Stimulated activated CD4-positive, alpha-beta T cell treated with anti-CD3 and anti-CD28 coated beads, TNF-alpha, amount 100 ng/mL, for 1 hour (primary cell): ENCODE measurements around the gene ENTPD8.
"Not testable (repeated sequence)": the region's sequence is repeated elsewhere in the genome, so short reads cannot be mapped to it uniquely, and the experiment has no call there.

ENCODE experiments used
- DNase-seq, 3 donors: peaks; one replicate each; pipeline ENCODE4 v3.0.0-alpha.2; 2020; ENCODE audit warnings: low read depth in 3 of 3, low spot score in 1 of 3

ENTPD8 gene

DNA sequence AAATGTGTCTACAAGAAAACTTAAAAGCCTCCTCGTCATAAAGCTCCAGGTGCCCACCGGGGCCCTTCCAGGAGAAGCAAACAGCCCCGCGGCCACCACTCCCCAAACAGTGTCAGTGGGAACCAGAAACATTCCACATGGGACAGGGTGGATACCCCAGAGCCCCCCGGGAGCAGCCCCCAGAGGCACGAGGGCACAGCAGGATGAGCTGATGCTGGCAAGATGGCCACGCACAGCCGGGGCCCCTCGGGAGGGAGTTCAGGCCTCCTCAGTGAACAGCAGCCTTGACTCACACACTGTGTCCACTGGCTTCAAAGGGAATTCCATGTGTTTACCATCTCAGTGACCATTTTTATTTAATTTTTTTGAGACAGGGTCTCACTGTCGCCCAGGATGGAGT lies 28.7 kb downstream of the ENTPD8 start:
- no peak for DNase-seq

DNA sequence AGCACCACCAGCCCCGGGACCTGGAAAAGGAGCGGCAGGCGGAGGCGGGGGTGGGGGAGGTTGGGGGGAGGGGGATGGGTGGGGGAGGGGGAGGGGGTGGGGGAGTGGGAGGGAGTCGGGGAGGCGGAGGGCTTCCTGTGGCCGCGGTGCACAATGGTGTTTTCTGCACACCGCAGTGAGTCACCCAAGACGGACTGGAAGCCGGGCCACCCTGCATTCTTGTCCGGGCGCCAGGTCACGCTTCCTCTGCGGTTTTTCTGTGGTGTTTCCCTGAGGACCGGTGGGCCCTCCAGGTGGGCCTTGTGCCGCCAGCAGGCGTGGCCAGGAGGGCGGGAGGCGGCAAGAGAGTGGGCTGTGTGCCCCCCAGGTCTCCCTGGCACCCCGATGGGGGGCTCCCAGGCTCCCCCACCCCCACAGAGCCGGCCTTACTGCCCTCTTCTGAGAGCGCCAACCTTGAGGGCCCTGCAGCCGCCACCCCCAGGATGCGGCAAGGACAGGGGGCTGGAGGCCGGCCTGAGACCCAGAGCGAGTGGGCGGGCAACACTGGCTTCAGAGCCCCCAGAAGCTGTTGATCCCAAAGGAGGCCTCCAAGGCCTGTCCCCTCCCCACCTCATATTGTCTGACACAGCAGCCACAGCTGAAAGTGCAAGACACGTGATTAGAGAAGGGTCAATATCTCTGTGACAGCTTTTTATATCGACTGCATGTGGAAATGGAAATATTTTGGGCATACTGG lies 29.3 kb downstream of the ENTPD8 start:
- no peak for DNase-seq

DNA sequence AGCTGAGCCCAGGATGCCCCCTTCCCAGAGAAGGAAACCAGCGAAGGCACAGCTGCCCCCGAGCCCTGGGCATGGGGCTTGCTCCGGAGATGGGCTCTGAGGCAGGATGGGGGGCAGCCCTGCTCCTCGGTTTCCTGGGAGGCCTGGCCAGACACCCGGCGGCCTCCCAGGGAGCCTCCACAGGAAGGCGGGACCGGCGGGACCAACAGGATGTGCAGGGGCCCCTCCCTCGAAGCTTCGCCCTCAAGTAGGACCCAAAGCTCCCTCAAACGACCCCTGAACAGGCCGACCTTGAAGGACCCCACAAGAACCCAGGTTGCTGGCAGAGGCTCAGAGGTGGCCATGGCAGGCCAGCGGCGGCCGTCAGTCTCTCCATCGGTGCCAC lies 29.9 kb downstream of the ENTPD8 start:
- no peak for DNase-seq

DNA sequence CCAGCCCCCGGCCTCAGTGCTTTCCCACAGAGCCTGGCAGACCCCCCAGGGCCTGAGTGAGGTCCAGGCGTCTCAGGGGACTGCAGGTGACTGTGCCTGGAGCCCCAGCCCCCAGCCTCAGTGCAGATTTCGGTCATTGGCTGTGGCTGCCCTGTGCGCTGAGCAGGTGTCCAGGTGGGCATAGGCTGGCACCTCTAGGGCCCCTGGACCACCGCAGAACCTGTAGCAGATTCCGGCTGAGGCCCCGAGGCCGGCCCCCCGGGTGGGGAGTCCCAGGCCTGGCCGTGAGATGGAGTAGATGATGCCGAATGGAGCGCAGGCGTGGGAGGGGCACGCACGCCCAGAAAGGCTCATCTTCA lies 30.3 kb downstream of the ENTPD8 start:
- DNase-seq = no peak

DNA sequence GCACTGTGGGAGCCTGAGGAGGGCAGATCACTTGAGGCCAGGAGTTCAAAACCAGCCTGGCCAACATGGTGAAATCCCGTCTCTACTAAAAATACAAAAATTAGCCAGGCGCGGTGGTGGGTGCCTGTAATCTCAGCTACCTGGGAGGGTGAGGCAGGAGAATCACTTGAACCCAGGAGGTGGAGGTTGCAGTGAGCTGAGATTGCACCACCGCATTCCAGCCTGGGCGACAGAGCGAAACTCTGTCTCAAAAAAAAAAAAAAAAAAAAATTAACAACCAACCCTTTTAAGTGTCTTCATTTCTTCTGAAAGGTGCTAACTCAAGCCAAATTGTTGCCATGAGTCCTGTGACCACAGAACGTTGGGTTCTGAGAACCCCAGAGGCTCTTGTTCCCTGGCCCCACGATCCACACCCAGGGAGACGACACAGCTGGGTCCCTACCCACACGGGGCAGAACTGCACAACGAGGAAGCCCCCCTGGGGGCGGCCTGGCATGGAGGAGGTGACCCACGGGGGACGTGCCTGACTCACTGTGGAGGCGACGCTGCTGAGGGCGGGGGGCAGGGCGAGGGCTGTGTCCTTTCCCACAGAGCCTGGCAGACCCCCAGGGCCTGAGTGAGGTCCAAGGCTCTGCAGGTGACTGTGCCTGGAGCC lies 30.8 kb downstream of the ENTPD8 start:
- not testable (repeated sequence) for DNase-seq

DNA sequence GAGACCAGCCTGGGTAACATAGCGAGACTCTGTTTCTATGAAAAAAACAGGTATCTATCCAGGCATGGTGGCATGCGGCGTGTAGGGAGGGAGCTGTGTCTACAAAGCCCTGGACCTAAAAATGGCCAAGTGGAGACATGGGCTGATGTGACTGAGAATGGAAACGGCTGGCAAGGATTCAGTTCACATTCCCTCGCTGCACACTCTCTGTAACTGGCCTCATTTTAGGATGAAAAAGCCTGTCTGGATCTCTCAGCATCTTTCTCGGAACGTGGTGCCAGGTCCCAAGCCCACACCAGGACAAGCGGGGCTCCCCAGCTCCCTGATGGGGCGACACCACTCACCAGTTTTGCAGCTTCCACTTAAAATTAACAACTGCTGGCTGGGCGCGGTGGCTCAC lies 31.6 kb downstream of the ENTPD8 start:
- no peak for DNase-seq

DNA sequence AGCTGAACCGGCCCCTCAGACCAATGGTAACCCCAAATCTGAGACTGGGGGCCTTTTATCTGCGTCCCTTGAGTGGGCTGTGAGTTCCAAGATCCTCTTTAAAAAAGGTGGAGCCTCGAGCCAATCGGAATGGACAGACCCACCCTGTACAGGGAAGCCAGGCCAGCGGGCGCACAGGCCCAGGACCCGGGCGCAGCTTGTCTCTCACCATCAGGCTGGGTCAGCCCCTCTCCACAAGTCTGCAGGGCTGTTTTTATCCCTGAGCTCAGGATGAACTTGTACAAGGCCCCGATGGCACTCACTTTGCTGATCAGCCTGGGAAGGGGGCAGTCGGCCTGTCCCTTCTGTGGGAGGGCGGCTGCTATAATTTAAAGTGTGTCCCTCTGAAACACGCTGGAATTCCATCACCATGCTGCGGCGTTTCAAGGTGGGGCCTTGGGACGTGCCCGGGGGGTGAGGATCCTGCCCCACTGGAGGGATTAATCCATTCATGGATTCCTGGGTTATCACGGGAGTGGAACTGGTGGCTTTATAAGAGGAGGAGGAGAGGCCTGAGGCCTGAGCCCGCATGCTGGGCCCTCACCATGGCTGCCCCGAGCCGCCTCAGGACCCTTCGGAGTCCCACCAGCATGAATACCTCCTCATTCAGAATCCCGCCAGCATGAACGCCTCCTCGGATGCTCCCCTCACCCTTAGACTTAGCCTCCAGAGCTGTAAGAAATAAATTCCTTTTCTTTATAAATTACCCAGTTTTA lies 32.3 kb downstream of the ENTPD8 start:
- no peak for DNase-seq

DNA sequence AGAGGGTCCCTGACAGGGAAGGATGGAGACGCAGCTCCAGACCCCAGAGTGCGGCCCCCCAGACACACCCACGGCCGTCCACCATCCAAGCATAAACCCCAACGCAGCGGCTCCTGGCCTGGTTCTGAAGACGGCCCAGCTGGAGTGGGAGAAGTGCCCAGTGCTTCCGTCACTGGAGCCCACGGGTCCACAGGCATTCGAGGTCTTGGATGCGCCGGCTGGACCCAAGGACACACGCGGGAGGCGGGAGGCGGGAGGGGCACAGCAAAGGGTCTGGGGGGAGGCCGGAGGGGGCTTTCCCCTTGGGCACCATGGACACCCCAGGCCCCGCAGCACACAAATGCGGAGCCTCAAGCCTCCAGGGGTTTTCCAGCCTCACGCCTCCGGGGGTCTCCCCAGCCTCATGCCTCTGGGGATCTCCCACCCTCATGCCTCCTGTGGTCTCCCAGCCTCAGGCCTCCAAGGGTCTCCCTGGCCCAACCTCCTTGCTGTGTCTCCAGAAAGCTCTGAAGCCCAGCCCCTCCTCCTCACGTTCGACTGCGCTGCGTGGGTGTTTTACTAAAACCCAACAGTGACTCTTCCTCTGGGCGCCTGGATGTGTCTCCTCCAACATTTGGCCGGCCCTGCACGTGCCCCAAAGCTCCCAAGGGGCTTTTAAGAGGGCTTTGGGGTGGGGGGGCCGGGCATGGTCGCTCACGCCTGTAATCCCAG lies 33.4 kb downstream of the ENTPD8 start:
- no peak for DNase-seq

DNA sequence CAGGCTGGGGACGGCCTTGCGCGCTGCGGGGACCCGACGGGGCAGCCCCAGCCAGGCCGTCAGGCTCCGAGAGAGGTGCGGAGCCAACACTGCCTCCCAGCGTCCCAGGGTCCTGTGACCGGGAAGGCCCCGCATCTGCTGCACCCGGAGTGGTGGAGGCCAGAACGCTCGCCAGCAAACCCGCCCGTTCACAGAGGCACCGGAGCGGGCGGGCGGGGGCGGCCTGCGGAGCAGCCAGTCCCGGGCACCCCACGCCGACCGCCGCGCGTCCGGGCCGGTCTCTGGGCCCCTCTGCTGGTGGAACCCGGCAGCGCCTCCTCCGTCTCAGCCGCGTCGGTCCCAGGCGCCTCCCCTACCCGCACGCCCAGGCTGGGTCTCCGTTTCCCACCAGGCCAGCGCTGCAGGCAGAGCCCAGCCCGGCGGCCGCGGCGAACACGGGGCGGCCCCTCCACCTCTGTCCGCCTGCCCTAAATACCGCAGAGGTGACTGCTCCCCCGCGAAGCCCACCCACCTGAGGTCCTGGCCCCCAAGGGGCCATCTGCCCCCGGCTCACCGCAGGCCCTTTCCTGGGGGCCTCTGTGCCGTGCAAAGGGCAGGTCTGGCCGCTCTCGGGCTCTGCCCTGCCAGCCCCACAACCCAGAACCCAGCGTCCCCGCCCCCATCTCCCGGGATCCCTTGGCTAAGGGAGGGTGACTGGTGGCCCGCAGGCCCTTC lies 34.1 kb downstream of the ENTPD8 start:
- DNase-seq = peak in 2 of 3 donors; percentile 46

DNA sequence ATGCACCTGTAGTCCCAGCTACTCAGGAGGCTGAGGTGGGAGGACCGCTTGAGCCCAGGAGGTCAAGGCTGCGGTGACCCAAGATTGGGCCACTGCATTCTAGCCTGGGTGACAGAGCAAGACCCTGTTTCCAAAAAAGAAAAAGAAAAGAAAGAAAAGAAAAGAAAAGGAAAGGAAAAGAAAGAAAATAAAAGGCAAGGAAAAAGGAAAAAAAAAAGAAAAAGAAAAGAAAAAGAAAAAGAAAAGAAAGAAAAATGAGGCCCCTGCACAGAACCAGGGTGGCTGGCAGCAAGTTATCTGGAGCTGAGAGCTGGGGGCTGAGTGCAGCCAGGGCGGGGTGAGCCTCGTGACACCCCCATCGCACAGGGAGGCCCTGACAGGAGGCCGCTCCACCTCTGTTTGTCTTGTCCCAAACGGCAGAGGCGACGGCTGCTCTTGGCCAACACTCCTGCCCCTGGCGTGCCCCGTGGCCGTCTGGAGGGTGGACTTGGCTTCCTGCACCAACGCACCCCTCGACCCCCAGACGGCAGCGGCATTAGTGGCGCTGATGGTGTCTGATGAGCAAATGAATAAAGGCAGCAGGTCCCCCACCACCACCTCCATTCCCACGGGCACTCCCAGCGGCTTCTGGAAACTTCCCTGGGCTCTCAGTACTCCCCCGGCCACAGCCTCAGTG lies 34.9 kb downstream of the ENTPD8 start:
- DNase-seq = no peak

DNA sequence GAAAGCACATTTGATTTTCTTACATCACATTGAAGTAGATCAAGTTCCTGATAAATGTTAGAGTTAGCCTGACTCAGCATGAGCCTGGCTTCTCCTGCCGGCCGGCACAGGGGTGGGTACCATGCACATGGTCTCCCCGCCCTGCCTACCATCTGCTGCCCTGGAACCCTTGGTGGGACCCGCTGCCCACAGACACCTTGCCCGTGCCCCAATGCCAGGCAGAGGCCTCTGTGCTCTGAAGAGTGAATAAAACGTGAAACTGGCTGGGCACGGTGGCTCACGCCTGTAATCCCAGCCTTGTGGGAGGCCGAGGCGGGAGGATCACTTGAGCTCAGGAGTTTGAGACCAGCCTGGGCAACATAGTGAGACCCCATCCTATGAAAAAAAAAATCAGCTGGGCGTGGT lies 35.5 kb downstream of the ENTPD8 start:
- no peak for DNase-seq

DNA sequence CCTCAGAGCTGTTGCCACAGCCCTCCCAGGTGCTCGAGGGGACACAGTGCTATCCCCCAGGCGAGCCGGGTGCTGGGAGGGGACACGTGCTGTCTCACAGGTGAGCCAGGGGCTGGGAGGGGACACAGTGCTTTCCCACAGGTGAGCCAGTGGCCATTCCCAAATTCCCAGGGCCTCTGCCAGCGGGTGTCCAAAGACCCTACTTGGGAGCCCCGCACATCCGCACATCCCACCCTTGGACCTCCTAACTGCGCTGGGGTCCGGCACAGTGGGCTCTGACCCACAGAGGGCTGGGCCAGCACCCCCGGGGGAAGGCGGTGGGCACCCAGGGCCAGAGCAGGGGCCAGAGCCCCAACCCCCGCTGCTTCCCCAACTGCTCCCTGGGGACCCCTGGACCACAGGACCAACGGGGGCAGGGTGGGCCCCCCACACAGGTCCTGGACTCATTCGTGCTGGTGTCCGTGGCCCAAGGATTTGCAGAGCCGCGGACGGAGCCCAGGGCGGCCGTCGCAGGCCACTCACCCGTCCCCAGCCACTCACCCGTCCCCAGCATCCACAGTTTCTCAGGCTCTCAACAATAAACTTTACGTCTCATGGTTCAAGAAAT lies 36.1 kb downstream of the ENTPD8 start:
- DNase-seq = no peak

DNA sequence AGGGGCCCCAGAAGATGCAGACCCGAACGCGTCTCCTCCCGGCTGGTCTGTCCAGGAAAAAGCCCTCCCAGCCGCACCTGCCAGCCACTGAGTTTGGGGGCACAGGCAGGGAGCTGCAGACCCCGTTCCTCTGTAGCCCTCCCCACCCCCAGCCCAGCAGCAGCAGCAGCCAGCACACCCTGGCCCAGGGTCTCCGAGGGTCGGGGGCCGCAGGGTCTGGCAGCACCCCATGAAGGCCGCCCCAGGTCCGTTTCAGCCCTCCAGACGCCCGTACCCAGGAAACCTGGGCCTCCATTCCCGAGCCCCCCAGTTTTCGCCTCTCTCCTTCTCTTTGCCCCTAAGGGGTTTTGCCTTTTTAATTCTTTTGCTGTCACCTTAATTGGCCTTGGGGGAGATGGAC lies 37.9 kb downstream of the ENTPD8 start:
- no peak for DNase-seq

DNA sequence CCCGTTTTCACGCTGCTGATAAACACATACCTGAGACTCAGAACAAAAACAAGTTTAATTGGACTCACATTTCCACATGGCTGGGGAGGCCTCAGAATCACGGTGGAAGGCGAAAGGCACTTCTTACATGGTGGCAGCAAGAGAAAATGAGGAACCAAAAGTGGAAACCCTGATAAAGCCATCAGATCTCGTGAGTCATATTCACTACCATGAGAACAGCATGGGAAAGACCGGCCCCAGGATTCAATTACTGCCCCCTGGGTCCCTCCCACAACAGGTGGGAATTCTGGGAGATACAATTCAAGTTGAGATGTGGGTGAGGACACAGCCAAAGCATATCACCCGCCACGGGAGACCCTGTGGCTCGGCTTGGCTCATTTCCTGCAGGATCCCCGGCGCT lies 38.4 kb downstream of the ENTPD8 start:
- DNase-seq = no peak

DNA sequence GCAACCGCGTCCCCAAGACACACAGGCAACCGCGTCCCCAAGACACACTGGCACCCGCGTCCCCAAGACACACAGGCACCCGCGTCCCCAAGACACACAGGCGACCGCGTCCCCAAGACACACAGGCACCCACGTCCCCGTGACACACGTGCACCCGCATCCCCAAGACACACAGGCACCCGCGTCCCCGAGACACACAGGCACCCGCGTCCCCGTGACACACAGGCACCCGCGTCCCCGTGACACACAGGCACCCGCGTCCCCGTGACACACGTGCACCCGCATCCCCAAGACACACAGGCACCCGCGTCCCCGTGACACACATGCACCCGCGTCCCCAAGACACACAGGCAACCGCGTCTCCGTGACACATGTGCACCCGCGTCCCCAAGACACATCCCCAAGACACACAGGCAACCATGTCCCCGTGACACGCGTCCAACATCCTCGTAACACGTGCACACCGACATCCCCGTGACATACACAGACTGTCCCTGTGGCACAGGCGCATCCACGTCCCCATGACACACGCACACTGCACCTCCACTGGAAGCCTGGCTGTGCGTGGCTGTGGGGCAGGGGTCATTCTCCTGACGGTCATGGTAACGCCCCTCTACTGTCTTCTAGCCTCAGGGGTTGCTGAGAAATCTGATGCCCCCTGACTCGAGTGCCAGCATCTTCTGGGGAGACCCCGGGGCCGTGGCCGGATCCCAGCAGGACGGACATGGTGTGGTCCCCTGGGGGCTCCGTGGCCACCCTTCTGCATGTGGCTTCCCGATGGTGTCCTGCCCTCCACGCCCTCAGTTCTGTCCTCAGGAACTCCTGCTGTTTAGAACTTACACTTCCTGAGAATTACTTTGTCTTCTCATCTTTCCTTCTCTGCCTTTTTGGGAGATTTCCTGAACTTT lies 42.3 kb downstream of the ENTPD8 start:
- no peak for DNase-seq

DNA sequence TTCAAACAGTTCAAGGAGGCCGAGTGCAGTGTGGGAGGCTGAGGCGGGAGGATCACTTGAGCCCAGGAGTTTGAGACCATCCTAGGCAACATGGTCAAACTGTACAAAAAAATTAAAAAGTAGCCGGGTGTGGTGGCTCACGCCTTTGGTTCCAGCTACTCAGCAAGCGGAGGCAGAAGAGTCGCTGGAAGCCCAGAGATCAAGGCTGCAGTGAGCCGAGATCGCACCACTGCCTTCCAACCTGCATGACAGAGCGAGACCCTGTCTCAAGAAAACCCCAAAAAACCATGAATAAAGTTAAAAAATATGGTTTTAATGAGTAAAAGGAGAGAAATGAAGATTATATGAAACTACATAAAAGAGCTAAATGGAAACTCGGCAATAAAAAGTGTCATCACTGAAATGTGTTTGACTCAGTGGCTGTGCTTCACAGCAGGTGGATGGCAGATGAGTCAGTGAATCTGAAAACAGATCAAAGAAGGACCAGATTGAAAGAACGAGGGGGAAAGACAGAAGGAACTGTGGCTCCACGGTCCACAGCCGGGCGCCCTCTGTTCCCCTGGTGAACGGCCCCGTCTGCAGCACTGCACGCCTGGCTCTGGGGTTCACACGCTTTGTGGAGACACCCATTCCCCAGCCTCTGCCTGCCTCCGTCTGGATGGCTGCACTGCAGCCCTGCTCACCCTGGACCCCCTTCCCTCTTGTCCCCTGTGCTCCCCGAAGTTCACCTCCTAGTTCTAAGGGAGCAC lies 43.3 kb downstream of the ENTPD8 start:
- no peak for DNase-seq

DNA sequence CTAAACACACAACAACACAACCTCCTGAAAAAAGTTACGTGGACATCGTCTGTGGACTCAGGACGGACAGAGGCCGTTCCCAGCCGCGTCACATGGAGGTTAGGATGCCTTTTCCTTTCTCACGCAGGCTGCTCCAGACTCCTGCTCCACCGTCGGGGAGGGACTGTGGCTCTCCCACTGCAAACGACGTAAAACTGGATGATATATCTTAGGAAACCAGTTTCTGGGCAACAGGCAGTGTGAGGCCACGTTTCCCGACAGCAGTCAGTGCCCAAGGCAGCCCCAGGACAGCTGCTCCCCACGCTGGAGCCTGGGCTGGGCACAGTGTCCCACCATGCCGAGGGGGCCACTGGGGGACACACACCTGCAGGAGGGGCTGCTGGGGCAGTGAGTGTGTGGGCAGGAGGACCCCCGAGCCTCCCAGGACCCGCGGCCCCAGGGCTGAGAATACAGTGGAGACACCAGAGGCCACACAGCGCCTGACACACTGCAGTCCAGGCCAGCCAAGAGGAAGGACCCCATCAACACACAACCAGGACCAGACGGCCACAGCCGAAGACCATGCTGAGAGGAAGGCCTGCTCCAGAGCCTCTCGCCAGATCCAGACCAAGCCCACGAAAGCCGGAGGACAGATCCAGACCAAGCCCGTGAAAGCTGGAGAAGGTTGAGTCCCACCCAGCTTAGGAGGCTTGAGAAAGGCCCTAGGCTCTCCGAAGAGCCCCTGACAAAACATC lies 44.4 kb downstream of the ENTPD8 start:
- DNase-seq = no peak

DNA sequence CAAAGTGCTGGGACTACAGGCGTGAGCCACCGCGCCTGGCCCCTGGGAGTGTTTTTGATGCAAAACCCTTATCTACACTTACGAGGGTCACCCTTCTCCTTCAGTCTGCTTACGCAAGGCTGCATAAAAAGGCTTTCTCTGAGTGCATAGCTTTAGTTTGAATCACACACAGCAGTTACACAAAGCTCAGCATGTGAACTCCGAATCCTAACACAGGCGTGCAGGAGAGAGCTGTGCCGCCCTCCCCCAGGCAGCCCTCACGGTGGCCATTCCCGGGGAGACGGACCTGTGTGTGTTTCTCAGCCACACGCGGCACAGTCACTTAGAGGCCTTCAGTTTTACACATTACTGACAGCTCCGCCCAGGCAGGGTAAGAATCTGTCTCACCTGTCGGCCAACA lies 44.9 kb downstream of the ENTPD8 start:
- no peak for DNase-seq
